Neural cell (in vitro differentiated cells): ENCODE results near the gene NMB. TPM values are rescaled to one million over a fixed set of nuclear protein-coding genes. Genes with fewer than 3 reads are reported as not detected.
A peak's percentile ranks its signal among the peaks of the same experiment; 100 is the strongest.

Experiments
- H2AFZ ChIP-seq: fragments of 200-600, 300-800 bp; sonication (generic), shearing (Covaris generic); 2 replicates; pipeline ENCODE4 v1.6.0; 2014; ENCODE audit warnings: low read depth, mild to moderate bottlenecking, antibody characterized with exemption, low read length, moderate library complexity
- H3F3A ChIP-seq: fragments of 200-600 bp; shearing (Covaris generic); 2 replicates; pipeline ENCODE4 v1.6.1; 2016; ENCODE audit warnings: mild to moderate bottlenecking, moderate library complexity, mixed read lengths, antibody characterized with exemption, low read length; ENCODE audit not compliant: insufficient read depth, poor library complexity, severe bottlenecking
- H3K27ac ChIP-seq: fragments of 200-600, 300-800 bp; sonication (generic), shearing (Covaris generic); 2 replicates; pipeline ENCODE4 v1.5.1; 2014; ENCODE audit warnings: mild to moderate bottlenecking, low read length, moderate library complexity
- H3K27me3 ChIP-seq: fragments of 300-800, 200-600 bp; sonication (generic), shearing (Covaris generic); 2 replicates; pipeline ENCODE4 v1.6.0; 2014; ENCODE audit warnings: mild to moderate bottlenecking, low read depth, low read length, moderate library complexity; ENCODE audit not compliant: insufficient read depth
- H3K36me3 ChIP-seq: fragments of 300-800, 200-600 bp; sonication (generic), shearing (Covaris generic); 2 replicates; pipeline ENCODE4 v1.5.1; 2014; ENCODE audit warnings: mild to moderate bottlenecking, antibody characterized with exemption, low read length, moderate library complexity; ENCODE audit not compliant: insufficient read depth
- H3K4me2 ChIP-seq: fragments of 300-800, 200-600 bp; sonication (generic), shearing (Covaris generic); 2 replicates; pipeline ENCODE4 v1.6.0; 2014; ENCODE audit warnings: mild to moderate bottlenecking, low read length
- H3K4me3 ChIP-seq: fragments of 300-800, 200-600 bp; sonication (generic), shearing (Covaris generic); 2 replicates; pipeline ENCODE4 v1.5.1; 2014; ENCODE audit warnings: mild to moderate bottlenecking, low read length, moderate library complexity
- H3K79me2 ChIP-seq: fragments of 200-600 bp; shearing (Covaris generic); replicated peaks from 2 replicates; pipeline ENCODE4 v1.6.0; 2014; ENCODE audit warnings: mild to moderate bottlenecking, low read length, moderate library complexity; ENCODE audit not compliant: insufficient read depth
- H3K9ac ChIP-seq: fragments of 300-800, 200-600 bp; sonication (generic), shearing (Covaris generic); 2 replicates; pipeline ENCODE4 v1.6.1; 2016; ENCODE audit warnings: mild to moderate bottlenecking, low read length, mixed read lengths
- H3K9me2 ChIP-seq: fragments of 200-600 bp; shearing (Covaris generic); 2 replicates; pipeline ENCODE4 v1.6.1; 2016; ENCODE audit warnings: mild to moderate bottlenecking, low read length, mixed read lengths; ENCODE audit not compliant: insufficient read depth
- H3K9me3 ChIP-seq: fragments of 200-600, 300-800 bp; sonication (generic), shearing (Covaris generic); 2 replicates; pipeline ENCODE4 v1.6.1; 2016; ENCODE audit warnings: mild to moderate bottlenecking, mixed run types, low read length, moderate library complexity, mixed read lengths
- H4K20me1 ChIP-seq: fragments of 200-600 bp; shearing (Covaris generic); 2 replicates; pipeline ENCODE4 v1.6.1; 2016; ENCODE audit warnings: mild to moderate bottlenecking, mixed run types; ENCODE audit not compliant: insufficient read depth
- CTCF ChIP-seq: fragments of 450-650 bp; IDR thresholded peaks from 2 replicates; pipeline ENCODE4 v1.5.1; 2014; ENCODE audit warnings: antibody characterized with exemption, mild to moderate bottlenecking, moderate library complexity; ENCODE audit not compliant: poor library complexity, severe bottlenecking
- EP300 ChIP-seq: fragments of 450-650 bp; conservative IDR thresholded peaks from 2 replicates; pipeline ENCODE4 v1.6.1; 2014; ENCODE audit warnings: antibody characterized with exemption, mild to moderate bottlenecking, moderate library complexity; ENCODE audit not compliant: poor library complexity, severe bottlenecking
- EZH2 ChIP-seq: fragments of 200-600, 300-800 bp; shearing (Covaris generic), sonication (generic); IDR thresholded peaks from 2 replicates; pipeline ENCODE4 v1.6.1; 2014; ENCODE audit warnings: antibody characterized with exemption, low read length, borderline replicate concordance, mild to moderate bottlenecking; ENCODE audit not compliant: insufficient read depth, poor library complexity, severe bottlenecking
- MXI1 ChIP-seq: fragments of 450-650 bp; conservative IDR thresholded peaks from 2 replicates; pipeline ENCODE4 v1.6.1; 2014; ENCODE audit warnings: antibody characterized with exemption, mild to moderate bottlenecking; ENCODE audit not compliant: poor library complexity, severe bottlenecking
- POLR2AphosphoS5 ChIP-seq: IDR thresholded peaks from 2 replicates; pipeline ENCODE4 v1.6.1; 2012
- RAD21 ChIP-seq: fragments of 450-650 bp; conservative IDR thresholded peaks from 2 replicates; pipeline ENCODE4 v1.6.1; 2014; ENCODE audit warnings: antibody characterized with exemption, mild to moderate bottlenecking, moderate library complexity
- REST ChIP-seq: IDR thresholded peaks from 2 replicates; pipeline ENCODE4 v1.6.1; 2012; ENCODE audit warnings: borderline replicate concordance
- SMC3 ChIP-seq: fragments of 450-650 bp; conservative IDR thresholded peaks from 2 replicates; pipeline ENCODE4 v1.6.1; 2014; ENCODE audit warnings: antibody characterized with exemption, mild to moderate bottlenecking, moderate library complexity; ENCODE audit not compliant: poor library complexity
- TAF1 ChIP-seq: IDR thresholded peaks from 2 replicates; pipeline ENCODE4 v1.6.1; 2012; ENCODE audit warnings: low read depth
- polyA plus RNA-seq: library from polyadenylated mRNA; depleted of rRNA; stranded (reverse); fragments of >200 nt; gene quantifications from 2 replicates; pipeline ENCODE4 v1.2.3, GENCODE V29; 2014

Gene NMB
- polyA plus RNA-seq, 1 donor from 2014 or later, result 3.0 TPM

- TF ChIP-seq TAF1 (no peak), REST (no peak), EP300 (no peak), POLR2AphosphoS5 (no peak), SMC3 (peak; percentile 70), CTCF (peak; percentile 76), RAD21 (peak; percentile 49)
- Histone ChIP-seq H3F3A (no peaks in the 10 kb centered on the region), H3K9me2 (no peaks in the 10 kb centered on the region), H2AFZ (no peak overlapping the region), H3K27ac (peak overlapping the region; percentile 89), H3K9me3 (no peaks in the 10 kb centered on the region), H3K27me3 (no peaks in the 10 kb centered on the region), H4K20me1 (no peaks in the 10 kb centered on the region), H3K79me2 (peaks cover 11% of the 10 kb centered on the region), H3K4me3 (peak overlapping the region; percentile 70), H3K9ac (peak overlapping the region; percentile 80), H3K36me3 (no peaks in the 10 kb centered on the region), H3K4me2 (peak overlapping the region; percentile 43)
These were observed 3.1 kb downstream of the NMB start for GRCh38 chr15:84654689-84655453.

GRCh38 chr15:84653910-84654688 is 3.9 kb downstream of the NMB start, which contains the start of gene WDR73:
Gene WDR73, minus strand, starts transcription at chr15:84654283. Its CDS starts 9 bp downstream, at chr15:84654274.
- no peaks in the 10 kb centered on the region for H3F3A ChIP-seq
- peak within 1 kb of the TSS; percentile 89 for H3K27ac ChIP-seq
- no peaks in the 10 kb centered on the region for H3K36me3 ChIP-seq
- TF ChIP-seq TAF1 (no peak), SMC3 (peak; percentile 20), CTCF (no peak), POLR2AphosphoS5 (peak; percentile 99), RAD21 (peak; percentile 26), MXI1 (peak; percentile 93), REST (peak; percentile 87), EP300 (peak; percentile 49), EZH2 (no peak)
- no peaks in the 10 kb centered on the region for H3K9me2 ChIP-seq
- peaks cover 11% of the 10 kb centered on the region for H3K79me2 ChIP-seq
- H3K4me3 ChIP-seq, result peak within 1 kb of the TSS; percentile 70
- H3K27me3 ChIP-seq, result no peaks in the 10 kb centered on the region
- peak within 1 kb of the TSS; percentile 80 for H3K9ac ChIP-seq
- H4K20me1 ChIP-seq, result no peaks in the 10 kb centered on the region
- no peaks in the 10 kb centered on the region for H3K9me3 ChIP-seq
- H2AFZ ChIP-seq, result peak within 1 kb of the TSS; percentile 81
- peak within 1 kb of the TSS; percentile 92 for H3K4me2 ChIP-seq
